ENCODE measurements around the gene PARP12.

PARP12 gene

GRCh38 chr7:140035400-140036223 lies 27.1 kb downstream of the PARP12 start:
- in situ Hi-C loops (cut with HindIII; ENCODE audit: low sequenced_read_pairs): no loop called here

DNA sequence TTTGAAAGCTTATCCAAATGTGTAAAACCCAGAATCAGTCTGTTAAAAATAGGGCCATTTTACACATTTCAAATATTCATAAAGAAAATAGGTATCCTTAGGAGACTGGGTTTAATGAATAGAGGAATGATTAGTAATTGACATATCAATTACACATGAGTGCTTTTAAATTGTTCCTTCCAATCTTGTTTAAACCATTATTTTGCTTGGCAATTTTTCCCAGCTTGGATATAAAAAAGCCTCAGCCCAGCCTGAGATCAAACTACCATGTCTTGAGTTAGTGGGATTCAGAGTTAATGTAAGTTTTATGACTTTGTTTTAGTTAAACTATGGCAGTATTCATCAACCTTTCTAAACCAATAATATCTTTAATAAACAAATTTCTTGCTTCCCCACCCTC lies 28.3 kb downstream of the PARP12 start:
- in situ Hi-C loops (cut with HindIII; ENCODE audit: low sequenced_read_pairs): no loop called here

- in situ Hi-C loops (cut with HindIII; ENCODE audit: low sequenced_read_pairs): no loop called here
These were observed 28.9 kb downstream of the PARP12 start for GRCh38 chr7:140033779-140034363.

DNA sequence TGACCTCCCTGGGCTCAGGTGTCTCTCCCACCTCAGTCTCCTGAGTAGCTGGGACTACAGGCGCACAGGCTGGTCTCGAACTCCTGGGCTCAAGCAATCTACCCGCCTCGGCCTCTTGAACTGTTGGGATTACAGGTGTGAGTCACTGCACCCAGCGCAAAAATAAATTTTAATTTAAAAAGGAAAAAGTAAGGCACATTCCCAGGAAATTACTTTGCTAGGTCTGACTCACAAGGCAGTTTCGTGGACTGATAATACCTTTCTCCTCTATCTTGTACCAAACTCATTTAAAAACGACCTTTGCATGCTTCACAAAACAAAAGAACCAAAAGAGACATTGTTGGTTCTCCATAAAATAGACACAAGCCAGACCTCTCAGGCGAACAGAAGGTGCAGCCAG lies 29.7 kb downstream of the PARP12 start:
- in situ Hi-C loops (cut with HindIII; ENCODE audit: low sequenced_read_pairs): no loop called here

- in situ Hi-C loops (cut with HindIII; ENCODE audit: low sequenced_read_pairs): no loop called here
These were observed 31.4 kb downstream of the PARP12 start for GRCh38 chr7:140031364-140031763.

DNA sequence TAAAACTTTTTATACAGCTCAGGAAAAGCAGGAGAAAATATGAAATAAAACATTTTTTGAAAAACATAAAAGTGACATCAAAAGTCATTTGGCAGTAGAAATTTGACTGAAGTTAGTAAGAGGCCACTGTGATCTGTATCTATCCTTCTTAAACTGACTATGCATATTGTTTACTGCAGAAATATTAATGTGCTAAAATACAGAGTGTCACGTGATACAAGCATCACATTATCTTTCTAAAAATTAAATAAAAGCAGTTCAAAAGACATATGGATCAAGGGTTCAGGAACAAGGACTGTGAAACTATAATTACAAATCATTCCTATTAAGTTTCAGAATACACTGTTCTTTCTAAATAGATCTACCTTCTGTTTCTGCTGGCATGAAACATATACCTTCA lies 33.7 kb downstream of the PARP12 start:
- in situ Hi-C loops (cut with HindIII; ENCODE audit: low sequenced_read_pairs): no loop called here

GRCh38 chr7:140028311-140028710 lies 34.4 kb downstream of the PARP12 start:
- in situ Hi-C loops (cut with HindIII; ENCODE audit: low sequenced_read_pairs): no loop called here

GRCh38 chr7:140027858-140028257 lies 34.9 kb downstream of the PARP12 start:
- in situ Hi-C loops (cut with HindIII; ENCODE audit: low sequenced_read_pairs): no loop called here

DNA sequence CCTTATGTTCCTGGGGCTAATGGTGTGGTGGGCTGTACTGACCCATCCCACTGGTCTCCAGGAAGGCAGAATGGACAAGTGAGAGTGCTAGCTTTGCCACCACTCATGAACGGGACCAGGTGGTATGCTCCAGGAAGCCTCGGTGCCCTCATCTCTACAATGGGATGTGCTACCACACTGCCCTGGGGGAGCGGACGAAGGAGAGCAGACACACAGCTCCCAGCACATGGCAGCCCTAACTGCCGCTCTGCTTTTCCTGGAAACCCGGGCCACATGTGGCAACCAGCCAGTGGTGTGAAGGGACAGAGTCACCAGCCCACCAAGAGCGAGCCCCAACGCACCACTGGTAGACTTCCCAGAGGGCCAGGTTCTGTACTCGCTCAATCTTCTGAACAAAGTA lies 35.8 kb downstream of the PARP12 start:
- in situ Hi-C loops (cut with HindIII; ENCODE audit: low sequenced_read_pairs): no loop called here

DNA sequence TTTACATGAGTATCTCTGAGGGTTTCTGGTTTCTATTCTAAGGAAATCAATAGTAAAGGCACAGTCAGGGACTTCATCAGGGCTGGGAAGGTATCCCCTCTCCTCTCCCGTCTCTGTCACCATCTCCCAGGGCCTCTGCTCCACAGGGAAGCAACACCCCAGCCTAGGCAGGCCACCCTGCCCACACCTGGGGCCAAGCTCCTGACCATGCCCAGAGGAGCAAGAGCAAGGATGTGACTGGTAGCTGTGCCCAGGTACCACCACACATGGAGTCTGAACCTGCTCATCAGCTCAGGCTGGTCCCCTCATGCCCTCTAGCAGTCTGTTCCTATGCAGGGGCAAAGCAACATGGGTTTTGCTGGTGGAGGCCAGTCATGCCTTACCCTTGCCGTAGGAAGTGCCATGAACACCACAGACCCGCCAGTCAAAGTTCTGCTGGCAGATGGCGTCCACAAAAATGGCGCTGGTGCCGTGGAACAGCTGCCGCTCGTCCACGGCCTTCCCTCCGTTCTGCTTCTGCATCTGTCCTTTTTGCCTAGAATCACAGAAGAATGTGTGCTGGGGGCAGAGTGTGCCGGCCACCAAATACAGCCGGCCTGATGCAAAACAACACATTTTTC lies 36.8 kb downstream of the PARP12 start:
- in situ Hi-C loops (cut with HindIII; ENCODE audit: low sequenced_read_pairs): no loop called here

- in situ Hi-C loops (cut with HindIII; ENCODE audit: low sequenced_read_pairs): no loop called here
These were observed 37.5 kb downstream of the PARP12 start for GRCh38 chr7:140025241-140025640.

- in situ Hi-C loops (cut with HindIII; ENCODE audit: low sequenced_read_pairs): no loop called here
These were observed 38.2 kb downstream of the PARP12 start for GRCh38 chr7:140024585-140024984.

DNA sequence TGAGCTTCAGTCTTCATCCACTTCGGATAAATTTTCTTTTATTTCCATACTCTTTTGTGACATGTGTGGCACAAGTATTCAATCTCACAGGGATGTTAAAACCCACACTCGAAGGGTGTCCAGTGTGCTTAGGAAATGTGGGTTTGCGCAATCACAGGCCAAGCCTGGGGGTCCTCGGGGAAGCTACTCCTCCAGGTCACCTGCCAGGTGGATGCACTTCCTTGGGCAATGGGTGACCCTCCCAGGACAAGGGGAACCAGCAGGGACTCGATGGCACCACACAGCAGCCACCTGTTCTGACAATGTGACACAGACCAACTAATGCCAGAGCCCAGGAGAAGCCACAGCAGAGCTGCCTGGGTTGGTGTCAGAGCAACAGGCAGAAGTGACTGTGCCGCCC lies 39.0 kb downstream of the PARP12 start:
- in situ Hi-C loops (cut with HindIII; ENCODE audit: low sequenced_read_pairs): no loop called here

GRCh38 chr7:140022582-140023211 lies 40.1 kb downstream of the PARP12 start:
- in situ Hi-C loops (cut with HindIII; ENCODE audit: low sequenced_read_pairs): no loop called here

DNA sequence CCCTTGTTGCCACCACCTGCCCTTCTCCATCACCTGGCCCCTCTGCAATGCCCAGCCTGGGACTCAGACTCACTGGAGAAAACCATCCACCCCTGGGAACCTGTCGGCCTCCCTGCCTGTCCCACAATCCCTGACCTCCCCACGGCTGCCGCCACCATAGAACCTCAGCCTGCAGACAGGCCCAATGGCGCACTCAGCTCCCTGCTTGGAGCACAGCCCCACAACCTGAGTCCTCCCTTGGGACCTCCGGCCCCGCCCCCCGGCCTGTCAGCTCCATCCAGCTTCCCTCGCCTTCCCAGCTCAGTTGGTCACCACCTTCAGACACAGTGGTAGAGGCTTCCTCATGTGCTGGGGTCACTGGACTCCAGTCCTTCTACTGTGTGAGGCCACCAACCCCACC lies 41.1 kb downstream of the PARP12 start:
- in situ Hi-C loops (cut with HindIII; ENCODE audit: low sequenced_read_pairs): no loop called here

- in situ Hi-C loops (cut with HindIII; ENCODE audit: low sequenced_read_pairs): no loop called here
These were observed 43.1 kb downstream of the PARP12 start for GRCh38 chr7:140019606-140020005.

DNA sequence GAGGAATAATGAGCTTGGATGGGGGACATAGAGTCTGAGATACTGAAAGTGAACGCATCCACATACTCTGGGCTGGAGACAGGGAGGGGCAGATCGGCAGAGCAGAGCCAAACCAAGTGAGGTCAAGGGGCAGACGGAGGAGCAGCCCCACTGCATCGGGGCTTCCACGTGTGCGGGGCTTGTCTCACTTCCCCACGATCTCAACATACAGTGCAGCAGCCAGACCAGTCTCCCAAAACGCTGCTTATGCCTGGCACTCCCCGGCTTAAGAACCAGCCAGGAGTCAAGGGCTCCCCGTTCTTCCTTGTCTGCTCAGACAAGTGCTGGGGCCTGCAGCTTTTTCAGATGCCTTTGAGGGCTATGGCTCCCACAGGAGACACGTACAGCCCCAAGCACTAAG lies 43.6 kb downstream of the PARP12 start:
- in situ Hi-C loops (cut with HindIII; ENCODE audit: low sequenced_read_pairs): no loop called here

- in situ Hi-C loops (cut with HindIII; ENCODE audit: low sequenced_read_pairs): no loop called here
These were observed 44.4 kb downstream of the PARP12 start for GRCh38 chr7:140018125-140019043.

DNA sequence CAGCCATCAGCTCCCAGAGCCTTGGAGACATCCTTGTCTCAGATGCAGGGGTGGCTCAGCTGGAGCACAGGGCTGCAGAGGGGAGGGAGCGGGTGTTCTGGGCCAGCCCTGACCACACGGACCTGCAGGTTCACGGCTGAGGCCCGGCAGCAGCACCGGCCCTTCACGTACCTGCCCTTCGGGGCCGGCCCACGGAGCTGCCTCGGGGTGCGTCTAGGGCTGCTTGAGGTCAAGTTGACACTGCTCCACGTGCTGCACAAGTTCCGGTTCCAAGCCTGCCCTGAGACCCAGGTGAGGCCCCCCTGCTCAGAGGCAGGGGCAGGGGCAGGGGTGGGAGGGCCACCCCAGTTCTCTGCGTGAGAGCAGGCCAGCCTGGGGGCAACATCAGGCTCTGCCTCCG lies 45.2 kb downstream of the PARP12 start:
- in situ Hi-C loops (cut with HindIII; ENCODE audit: low sequenced_read_pairs): no loop called here

- in situ Hi-C loops (cut with HindIII; ENCODE audit: low sequenced_read_pairs): no loop called here
These were observed 45.7 kb downstream of the PARP12 start for GRCh38 chr7:140017034-140017433.

DNA sequence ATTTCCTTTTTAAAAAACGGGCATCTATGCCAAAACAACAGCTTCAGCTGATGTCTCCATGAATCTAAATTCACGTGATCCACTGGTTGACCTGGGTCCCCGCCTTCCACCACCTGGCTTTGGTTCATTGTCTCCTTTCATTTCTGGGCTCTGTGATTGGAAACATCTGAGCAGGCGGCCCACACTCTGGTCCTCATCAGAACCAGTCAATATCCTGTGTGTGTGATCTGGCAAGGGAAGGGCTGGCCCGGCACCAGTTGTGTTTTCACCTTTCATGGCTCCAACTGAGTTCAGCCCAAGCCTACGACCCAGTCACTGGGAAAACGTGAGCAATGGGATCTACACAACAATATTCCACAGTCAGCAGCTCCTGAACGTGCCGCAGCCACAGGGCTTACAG lies 46.2 kb downstream of the PARP12 start:
- in situ Hi-C loops (cut with HindIII; ENCODE audit: low sequenced_read_pairs): no loop called here
